SK-N-MC (cell line): ENCODE data around the gene JAKMIP1.

ENCODE experiments used
- EZH2 ChIP-seq: fragments of 200-600 bp; sonication (generic); IDR thresholded peaks from one replicate; pipeline ENCODE4 v1.6.1; 2017; ENCODE audit warnings: antibody characterized with exemption
- FOXP2 ChIP-seq: optimal IDR thresholded peaks from 2 replicates; pipeline ENCODE3; 2011; ENCODE audit warnings: mild to moderate bottlenecking, moderate library complexity; ENCODE audit not compliant: insufficient read depth; ENCODE audit errors: extremely low read length, control extremely low read depth
- POLR2AphosphoS5 ChIP-seq: IDR thresholded peaks from 2 replicates; pipeline ENCODE4 v1.6.1; 2012; ENCODE audit warnings: mild to moderate bottlenecking, low read depth, low read length, borderline replicate concordance

- TF ChIP-seq EZH2 (no peak), POLR2AphosphoS5 (no peak), FOXP2 (no peak)
Measured at GRCh38 chr4:6043188-6043587, 157.2 kb downstream of the JAKMIP1 start.
